ENCODE measurements around the gene PRTN3.

GRCh38 chr19:792306-792885 is 48.4 kb upstream of the PRTN3 start:
- no peak for TF ChIP-seq CTCF (IDR thresholded peaks at IDR 0.05)
- no peak for TF ChIP-seq POLR2A (IDR thresholded peaks at IDR 0.05)

All from adrenal gland (tissue), 5 donors.